Activated CD4-positive, CD25-positive, alpha-beta regulatory T cell (primary cell): ENCODE data around the gene TMPRSS11B.
"Not testable (repeated sequence)": the region's sequence is repeated elsewhere in the genome, so short reads cannot be mapped to it uniquely, and the experiment has no call there.

Experiments used
- DNase-seq, 4 experiments: peaks; one replicate each; lab custom pipeline; 2025; lab: John Stamatoyannopoulos, UW

TMPRSS11B gene

GRCh38 chr4:68218044-68218443, 27.4 kb downstream of the TMPRSS11B start:
- no peak for DNase-seq

- DNase-seq, result no peak
These were observed 29.0 kb downstream of the TMPRSS11B start for GRCh38 chr4:68216501-68216900.

GRCh38 chr4:68209003-68209402, 36.5 kb downstream of the TMPRSS11B start:
- DNase-seq, result no peak

- not testable (repeated sequence) for DNase-seq
These were observed 51.2 kb downstream of the TMPRSS11B start for GRCh38 chr4:68194305-68194704.

- DNase-seq, result no peak
These were observed 52.3 kb downstream of the TMPRSS11B start for GRCh38 chr4:68193194-68193593.

GRCh38 chr4:68187145-68187544, 58.3 kb downstream of the TMPRSS11B start:
- DNase-seq, result no peak

GRCh38 chr4:68184923-68185322, 60.6 kb downstream of the TMPRSS11B start:
- no peak for DNase-seq

GRCh38 chr4:68183417-68183816, 62.1 kb downstream of the TMPRSS11B start:
- DNase-seq, result no peak

- no peak for DNase-seq
These were observed 63.1 kb downstream of the TMPRSS11B start for GRCh38 chr4:68182382-68182820.

GRCh38 chr4:68180849-68181526, 64.5 kb downstream of the TMPRSS11B start:
- DNase-seq, result no peak

- DNase-seq, result no peak
These were observed 68.6 kb downstream of the TMPRSS11B start for GRCh38 chr4:68176904-68177303.
